MM.1S (cell line): ENCODE results near the gene CRYGA.

Experiments used
- EZH2 ChIP-seq: fragments of 300-600 bp; sonication (generic); optimal IDR thresholded peaks from 2 replicates; pipeline ENCODE3; 2017; ENCODE audit warnings: low read depth, mild to moderate bottlenecking, antibody characterized with exemption, low read length, mixed read lengths
- EZH2phosphoT487 ChIP-seq: fragments of 300-600 bp; sonication (generic); IDR thresholded peaks from 2 replicates; pipeline ENCODE4 v1.6.1; 2018; ENCODE audit warnings: antibody characterized with exemption, low read length
- TF ChIP-seq, protein P1 (sequence below): fragments of 300-600 bp; sonication (generic); IDR thresholded peaks from 2 replicates; pipeline ENCODE4 v1.5.1; 2016; ENCODE audit warnings: antibody characterized with exemption, low read length, mixed read lengths

DNA sequence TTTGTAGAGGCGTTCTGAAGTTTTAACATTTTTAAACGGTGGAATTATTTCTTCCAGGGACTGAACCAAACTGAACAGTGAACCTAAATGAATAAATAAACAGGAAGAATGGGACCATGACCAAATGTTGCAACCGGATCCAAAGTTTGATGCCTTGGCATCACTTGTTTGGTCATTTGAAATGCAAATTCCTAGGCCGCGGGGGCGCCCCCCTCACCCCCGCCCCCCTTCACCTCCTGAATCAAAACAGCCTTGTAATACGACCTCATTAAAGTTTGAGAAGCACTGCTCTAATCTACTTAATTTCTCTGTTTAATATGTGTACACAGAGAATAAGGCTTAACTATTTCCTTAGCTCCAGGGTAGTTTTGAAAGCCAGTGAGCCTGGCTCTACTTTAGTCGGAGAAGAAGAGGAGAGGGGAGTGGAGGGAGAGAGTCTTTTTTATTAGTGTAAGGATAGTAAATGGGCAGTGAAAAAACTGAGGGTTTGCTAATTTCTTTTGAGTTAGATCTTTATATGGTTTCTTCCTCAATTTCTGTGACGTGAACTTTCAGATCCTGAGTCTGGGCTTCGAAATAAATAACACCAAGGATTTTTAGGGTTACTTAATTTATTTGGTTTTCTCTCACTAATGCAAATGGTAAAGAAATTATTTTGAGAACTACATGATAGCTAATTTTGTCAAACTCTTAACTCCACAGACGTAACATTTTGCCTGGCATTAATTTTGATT is 20.8 kb upstream of the CRYGA start:
- TF ChIP-seq, protein P1, sequence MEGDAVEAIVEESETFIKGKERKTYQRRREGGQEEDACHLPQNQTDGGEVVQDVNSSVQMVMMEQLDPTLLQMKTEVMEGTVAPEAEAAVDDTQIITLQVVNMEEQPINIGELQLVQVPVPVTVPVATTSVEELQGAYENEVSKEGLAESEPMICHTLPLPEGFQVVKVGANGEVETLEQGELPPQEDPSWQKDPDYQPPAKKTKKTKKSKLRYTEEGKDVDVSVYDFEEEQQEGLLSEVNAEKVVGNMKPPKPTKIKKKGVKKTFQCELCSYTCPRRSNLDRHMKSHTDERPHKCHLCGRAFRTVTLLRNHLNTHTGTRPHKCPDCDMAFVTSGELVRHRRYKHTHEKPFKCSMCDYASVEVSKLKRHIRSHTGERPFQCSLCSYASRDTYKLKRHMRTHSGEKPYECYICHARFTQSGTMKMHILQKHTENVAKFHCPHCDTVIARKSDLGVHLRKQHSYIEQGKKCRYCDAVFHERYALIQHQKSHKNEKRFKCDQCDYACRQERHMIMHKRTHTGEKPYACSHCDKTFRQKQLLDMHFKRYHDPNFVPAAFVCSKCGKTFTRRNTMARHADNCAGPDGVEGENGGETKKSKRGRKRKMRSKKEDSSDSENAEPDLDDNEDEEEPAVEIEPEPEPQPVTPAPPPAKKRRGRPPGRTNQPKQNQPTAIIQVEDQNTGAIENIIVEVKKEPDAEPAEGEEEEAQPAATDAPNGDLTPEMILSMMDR = no peak
- no peak for TF ChIP-seq EZH2
- no peak for TF ChIP-seq EZH2phosphoT487
